H9 (cell line): ENCODE data around the gene NCLN. TPM values are rescaled to one million over a fixed set of nuclear protein-coding genes. Genes with fewer than 3 reads are reported as not detected.

Experiments
- DNase-seq: peaks from one replicate; pipeline ENCODE4 v3.0.0-alpha.2; 2017
- H2AFZ ChIP-seq: one replicate; pipeline ENCODE4 v1.6.1; 2013; ENCODE audit warnings: mild to moderate bottlenecking, low read length, control low read depth, moderate library complexity
- H2AK5ac ChIP-seq: 2 replicates; pipeline ENCODE4 v1.6.1; 2013; ENCODE audit warnings: low read length, control low read depth, mixed read lengths; ENCODE audit not compliant: insufficient read length
- H2BK120ac ChIP-seq: one replicate; pipeline ENCODE4 v1.6.1; 2013; ENCODE audit warnings: low read depth, mild to moderate bottlenecking, low read length, control low read depth, inconsistent platforms; ENCODE audit not compliant: poor library complexity, severe bottlenecking
- H2BK12ac ChIP-seq: 2 replicates; pipeline ENCODE4 v1.6.1; 2013; ENCODE audit warnings: low read length, control low read depth, mixed read lengths, low read depth; ENCODE audit not compliant: insufficient read length
- H2BK15ac ChIP-seq: 2 replicates; pipeline ENCODE4 v1.6.1; 2013; ENCODE audit warnings: low read depth, low read length, control low read depth
- H2BK20ac ChIP-seq: one replicate; pipeline ENCODE4 v1.6.1; 2013; ENCODE audit warnings: low read depth, mild to moderate bottlenecking, low read length, control low read depth, inconsistent platforms; ENCODE audit not compliant: poor library complexity, severe bottlenecking
- H2BK5ac ChIP-seq: 2 replicates; pipeline ENCODE4 v1.6.1; 2013; ENCODE audit warnings: low read length, control low read depth, mixed read lengths; ENCODE audit not compliant: insufficient read length
- H3K14ac ChIP-seq: 2 replicates; pipeline ENCODE4 v1.6.1; 2013; ENCODE audit warnings: low read length, control low read depth; ENCODE audit not compliant: insufficient read depth
- H3K18ac ChIP-seq: 2 replicates; pipeline ENCODE4 v1.6.1; 2013; ENCODE audit warnings: low read depth, mild to moderate bottlenecking, mixed read lengths, low read length, control low read depth; ENCODE audit not compliant: insufficient read length
- H3K23ac ChIP-seq: 2 replicates; pipeline ENCODE4 v1.6.1; 2013; ENCODE audit warnings: low read length, control low read depth, mixed read lengths, low read depth; ENCODE audit not compliant: insufficient read length
- H3K23me2 ChIP-seq: 2 replicates; pipeline ENCODE4 v1.6.1; 2013; ENCODE audit warnings: low read depth, mild to moderate bottlenecking, mixed read lengths, low read length, control low read depth; ENCODE audit not compliant: insufficient read length, poor library complexity, severe bottlenecking
- H3K27ac ChIP-seq: 2 replicates; pipeline ENCODE4 v1.5.1; 2013; ENCODE audit warnings: low read length, control low read depth, mixed read lengths, low read depth; ENCODE audit not compliant: insufficient read length
- H3K27me3 ChIP-seq: 2 replicates; pipeline ENCODE4 v1.6.1; 2013; ENCODE audit warnings: low read length, control low read depth, inconsistent platforms; ENCODE audit not compliant: insufficient read depth
- H3K4ac ChIP-seq: 2 replicates; pipeline ENCODE4 v1.6.1; 2013; ENCODE audit warnings: low read depth, mild to moderate bottlenecking, control low read depth, inconsistent platforms, low read length, moderate library complexity
- H3K4me1 ChIP-seq: 2 replicates; pipeline ENCODE4 v1.6.1; 2013; ENCODE audit warnings: low read length, control low read depth, inconsistent platforms; ENCODE audit not compliant: insufficient read depth
- H3K4me2 ChIP-seq: 2 replicates; pipeline ENCODE4 v1.6.1; 2013; ENCODE audit warnings: low read length, control low read depth, mixed read lengths; ENCODE audit not compliant: insufficient read length, insufficient read depth
- H3K56ac ChIP-seq: 2 replicates; pipeline ENCODE4 v1.6.1; 2013; ENCODE audit warnings: low read depth, mild to moderate bottlenecking, mixed read lengths, low read length, control low read depth; ENCODE audit not compliant: insufficient read length
- H3K79me1 ChIP-seq: 2 replicates; pipeline ENCODE4 v1.6.1; 2013; ENCODE audit warnings: low read depth, mild to moderate bottlenecking, moderate library complexity, low read length, control low read depth, inconsistent platforms; ENCODE audit not compliant: insufficient read depth, poor library complexity, severe bottlenecking
- H3K79me2 ChIP-seq: 2 replicates; pipeline ENCODE4 v1.6.1; 2013; ENCODE audit warnings: low read length, control low read depth, inconsistent platforms; ENCODE audit not compliant: insufficient read depth
- H3K9ac ChIP-seq: 2 replicates; pipeline ENCODE4 v1.6.1; 2013; ENCODE audit warnings: low read length, control low read depth, mixed read lengths; ENCODE audit not compliant: insufficient read length; ENCODE audit errors: extremely low read depth
- H3K9me3 ChIP-seq: one replicate; pipeline ENCODE4 v1.6.1; 2013; ENCODE audit warnings: low read depth, low read length, inconsistent platforms; ENCODE audit not compliant: control insufficient read depth
- H3T11ph ChIP-seq: one replicate; pipeline ENCODE4 v1.6.1; 2013; ENCODE audit warnings: mild to moderate bottlenecking, low read length, control low read depth, inconsistent platforms
- H4K20me1 ChIP-seq: one replicate; pipeline ENCODE4 v1.6.1; 2013; ENCODE audit not compliant: control insufficient read depth, insufficient read length, insufficient read depth
- H4K5ac ChIP-seq: 2 replicates; pipeline ENCODE4 v1.6.1; 2013; ENCODE audit warnings: low read depth, mild to moderate bottlenecking, mixed read lengths, low read length, control low read depth; ENCODE audit not compliant: insufficient read length
- H4K8ac ChIP-seq: replicated peaks from 2 replicates; pipeline ENCODE4 v1.6.1; 2013; ENCODE audit warnings: low read length, control low read depth, mixed read lengths, low read depth; ENCODE audit not compliant: insufficient read length
- H4K91ac ChIP-seq: 2 replicates; pipeline ENCODE4 v1.6.1; 2013; ENCODE audit warnings: low read depth, mild to moderate bottlenecking, moderate library complexity, mixed read lengths, low read length, control low read depth; ENCODE audit not compliant: insufficient read length
- H3K27ac Mint-ChIP-seq, 3 experiments: 2 replicates in 2 of 3; 3 replicates in 1 of 3; pipeline ENCODE4 v1.8.0; 2020 to 2021; ENCODE audit warnings: mixed read lengths in 3 of 3, mild to moderate bottlenecking in 1 of 3, moderate library complexity in 1 of 3
- H3K27me3 Mint-ChIP-seq: 2 replicates; pipeline ENCODE4 v1.8.0; 2021; ENCODE audit warnings: low read depth, mild to moderate bottlenecking, moderate library complexity, mixed read lengths
- H3K36me3 Mint-ChIP-seq, 3 experiments: 2 replicates in 2 of 3; 3 replicates in 1 of 3; pipeline ENCODE4 v1.8.0; 2020 to 2021; ENCODE audit warnings: low read depth in 3 of 3, mixed read lengths in 3 of 3; ENCODE audit not compliant: insufficient read depth in 1 of 3
- H3K4me1 Mint-ChIP-seq, 2 experiments: 2 replicates each; pipeline ENCODE4 v1.8.0; 2020; ENCODE audit warnings: mixed read lengths in 2 of 2
- H3K4me3 Mint-ChIP-seq, 2 experiments: 2 replicates in 1 of 2; 3 replicates in 1 of 2; pipeline ENCODE4 v1.8.0; 2020 to 2021; ENCODE audit warnings: mild to moderate bottlenecking in 2 of 2, mixed read lengths in 2 of 2, moderate library complexity in 1 of 2
- H3K9me3 Mint-ChIP-seq, 2 experiments: 2 replicates in 1 of 2; 3 replicates in 1 of 2; pipeline ENCODE4 v1.8.0; 2020; ENCODE audit warnings: mild to moderate bottlenecking in 2 of 2, mixed read lengths in 2 of 2, moderate library complexity in 1 of 2
- CTCF ChIP-seq: fragments of 200-600 bp; sonication (generic); conservative IDR thresholded peaks from 3 replicates; pipeline ENCODE4 v1.8.0; 2021; ENCODE audit warnings: antibody characterized with exemption, mild to moderate bottlenecking
- WGBS: extraction: QIAGEN DNeasy Blood & Tissue Kit; methylation state at CpG from one replicate; pipeline ENCODE4 v1.1.7; 2013; ENCODE audit warnings: missing lambda C conversion rate, low lambda C conversion rate, mixed read lengths; ENCODE audit not compliant: insufficient read length; ENCODE audit errors: extremely low coverage; 5-methylcytosine and 5-hydroxymethylcytosine counted together
- total RNA-seq: library from RNA; stranded (reverse); gene quantifications from 2 replicates; pipeline ENCODE4 v1.2.1, GENCODE V29; 2021

NCLN gene
- total RNA-seq, 1 experiment from 2014 or later: 94.8 TPM

DNA sequence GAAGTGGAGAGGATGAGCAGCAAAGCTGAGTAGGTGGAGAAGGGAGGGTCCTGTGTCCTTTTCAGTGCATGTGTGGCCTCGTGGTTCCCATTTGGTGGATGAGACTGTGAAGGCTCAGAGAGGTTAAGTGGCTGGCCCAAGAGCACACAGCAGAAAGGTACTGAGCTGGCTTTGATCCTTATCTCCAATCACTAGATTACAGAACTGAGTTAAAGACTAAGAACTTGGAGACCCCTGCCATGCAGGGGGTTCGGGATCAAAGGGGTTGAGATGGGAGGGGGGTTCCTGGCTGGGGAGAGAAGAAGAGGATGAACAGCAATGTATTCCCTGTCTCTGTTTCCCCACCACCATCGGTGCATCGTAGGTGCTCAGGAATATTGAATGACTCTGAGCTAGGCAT, 50.5 kb downstream of the NCLN start:
- H3K27me3 Mint-ChIP-seq: peaks cover 32% of the 10 kb centered on the region

More for the DNA sequence above, 50.5 kb downstream of the NCLN start:
- Histone ChIP-seq H4K20me1 (no peaks in the 10 kb centered on the region), H3K23ac (no peak overlapping the region), H3K56ac (no peak overlapping the region), H3K9me3 (no peaks in the 10 kb centered on the region), H3K4me1 (no peaks in the 10 kb centered on the region), H2BK12ac (no peak overlapping the region), H2BK5ac (no peak overlapping the region), H3K14ac (no peak overlapping the region), H4K91ac (no peak overlapping the region), H3K79me2 (no peaks in the 10 kb centered on the region), H3K23me2 (no peaks in the 10 kb centered on the region), H3K27ac (no peak overlapping the region), H2BK120ac (no peak overlapping the region), H3K9ac (no peak overlapping the region), H3K27me3 (no peaks in the 10 kb centered on the region), H3K18ac (no peak overlapping the region), H2AFZ (no peak overlapping the region), H2AK5ac (no peak overlapping the region), H3T11ph (no peak overlapping the region), H4K8ac (no peak overlapping the region), H2BK20ac (no peak overlapping the region), H2BK15ac (no peak overlapping the region), H4K5ac (no peak overlapping the region), H3K4me2 (no peak overlapping the region), H3K4ac (no peak overlapping the region), H3K79me1 (no peaks in the 10 kb centered on the region)
- Mint-ChIP-seq H3K9me3 (no peaks in the 10 kb centered on the region; a peak in 1 of 5 replicates), H3K4me3 (no peak overlapping the region), H3K4me1 (peaks cover 5 to 12% of the 10 kb centered on the region in 2 experiments; a peak in 3 of 4 replicates), H3K27ac (no peak overlapping the region; a peak in 1 of 7 replicates), H3K36me3 (no peaks in the 10 kb centered on the region)
- DNase-seq: no peak
- WGBS: no CpG with 5 or more reads among the region's 4 CpGs
- no peak for TF ChIP-seq CTCF
